Erythroblast (primary cell): ENCODE measurements around the gene MUL1.

Experiments used
- GATA1 ChIP-seq: IDR thresholded peaks from 2 replicates; pipeline ENCODE4 v1.6.1; 2011; ENCODE audit warnings: low read depth, mild to moderate bottlenecking, control low read depth, low read length, moderate library complexity
- POLR2A ChIP-seq: IDR thresholded peaks from 2 replicates; pipeline ENCODE4 v1.6.1; 2011; ENCODE audit warnings: mild to moderate bottlenecking, low read length

DNA sequence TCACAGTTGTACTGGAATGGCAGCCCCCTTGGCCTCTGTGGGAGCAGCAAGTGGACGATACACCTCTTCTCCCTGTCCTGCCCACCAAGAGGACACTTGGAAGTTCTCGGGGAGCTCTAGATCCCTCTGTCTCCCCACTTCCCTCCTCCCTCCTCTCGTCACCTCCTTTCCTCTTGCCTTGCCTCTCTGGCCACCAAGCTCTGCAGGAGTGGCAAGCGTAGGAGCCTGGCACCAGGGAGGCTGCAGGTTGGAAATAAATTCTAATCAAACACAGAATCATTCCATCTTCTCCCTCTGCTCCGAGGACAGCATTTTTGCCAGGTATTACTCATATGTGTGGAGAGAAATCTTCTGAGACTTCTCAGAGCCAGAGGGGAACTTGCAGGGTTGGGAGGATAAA lies 42.8 kb downstream of the MUL1 start:
- TF ChIP-seq POLR2A: no peak
- no peak for TF ChIP-seq GATA1
